Fibroblast of villous mesenchyme (primary cell): ENCODE results near the gene COL26A1. TPM values are rescaled to one million over a fixed set of nuclear protein-coding genes. Genes with fewer than 3 reads are reported as not detected.

ENCODE experiments used
- DNase-seq: peaks from one replicate; pipeline ENCODE4 v3.0.0-alpha.2; 2010; ENCODE audit warnings: low read depth
- H3K4me3 ChIP-seq: 2 replicates; pipeline ENCODE4 v1.5.1; 2011; ENCODE audit warnings: low read depth, mild to moderate bottlenecking, low read length
- total RNA-seq: library from RNA; depleted of rRNA; stranded (reverse); fragments of >200 nt; gene quantifications from 2 replicates; pipeline ENCODE4 v1.2.3, GENCODE V29; 2012
- TF ChIP-seq, protein P1 (sequence below): IDR thresholded peaks from 2 replicates; pipeline ENCODE4 v1.5.1; 2012; ENCODE audit warnings: low read depth, mild to moderate bottlenecking, low read length; ENCODE audit not compliant: insufficient read depth

COL26A1 gene
- total RNA-seq, 1 donor: not detected

DNA sequence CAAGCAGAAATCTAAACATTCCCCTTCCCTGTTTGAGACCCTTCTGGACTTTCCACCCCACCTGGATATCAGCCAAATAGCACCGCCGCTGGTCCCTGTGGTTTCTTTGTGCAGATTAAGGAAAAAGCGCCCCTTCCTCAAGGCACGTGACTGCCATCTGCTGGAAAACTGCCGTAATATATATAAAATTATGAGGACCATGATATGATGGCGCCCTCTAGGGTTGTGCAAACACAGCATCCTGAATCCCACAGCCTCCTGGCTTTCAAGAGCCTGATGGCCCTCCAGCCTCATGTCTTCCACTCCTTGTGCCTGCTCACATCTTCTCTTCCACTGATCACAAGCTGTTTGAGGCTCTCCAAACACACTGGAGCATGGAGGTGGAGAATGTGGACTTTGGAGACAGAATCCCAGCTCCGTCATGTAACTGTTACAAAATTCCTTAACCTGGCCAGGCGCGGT is 145.1 kb downstream of the COL26A1 start:
- TF ChIP-seq, protein P1, sequence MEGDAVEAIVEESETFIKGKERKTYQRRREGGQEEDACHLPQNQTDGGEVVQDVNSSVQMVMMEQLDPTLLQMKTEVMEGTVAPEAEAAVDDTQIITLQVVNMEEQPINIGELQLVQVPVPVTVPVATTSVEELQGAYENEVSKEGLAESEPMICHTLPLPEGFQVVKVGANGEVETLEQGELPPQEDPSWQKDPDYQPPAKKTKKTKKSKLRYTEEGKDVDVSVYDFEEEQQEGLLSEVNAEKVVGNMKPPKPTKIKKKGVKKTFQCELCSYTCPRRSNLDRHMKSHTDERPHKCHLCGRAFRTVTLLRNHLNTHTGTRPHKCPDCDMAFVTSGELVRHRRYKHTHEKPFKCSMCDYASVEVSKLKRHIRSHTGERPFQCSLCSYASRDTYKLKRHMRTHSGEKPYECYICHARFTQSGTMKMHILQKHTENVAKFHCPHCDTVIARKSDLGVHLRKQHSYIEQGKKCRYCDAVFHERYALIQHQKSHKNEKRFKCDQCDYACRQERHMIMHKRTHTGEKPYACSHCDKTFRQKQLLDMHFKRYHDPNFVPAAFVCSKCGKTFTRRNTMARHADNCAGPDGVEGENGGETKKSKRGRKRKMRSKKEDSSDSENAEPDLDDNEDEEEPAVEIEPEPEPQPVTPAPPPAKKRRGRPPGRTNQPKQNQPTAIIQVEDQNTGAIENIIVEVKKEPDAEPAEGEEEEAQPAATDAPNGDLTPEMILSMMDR: peak; percentile 46
- DNase-seq: peak; percentile 24
- H3K4me3 ChIP-seq: no peak overlapping the region

DNA sequence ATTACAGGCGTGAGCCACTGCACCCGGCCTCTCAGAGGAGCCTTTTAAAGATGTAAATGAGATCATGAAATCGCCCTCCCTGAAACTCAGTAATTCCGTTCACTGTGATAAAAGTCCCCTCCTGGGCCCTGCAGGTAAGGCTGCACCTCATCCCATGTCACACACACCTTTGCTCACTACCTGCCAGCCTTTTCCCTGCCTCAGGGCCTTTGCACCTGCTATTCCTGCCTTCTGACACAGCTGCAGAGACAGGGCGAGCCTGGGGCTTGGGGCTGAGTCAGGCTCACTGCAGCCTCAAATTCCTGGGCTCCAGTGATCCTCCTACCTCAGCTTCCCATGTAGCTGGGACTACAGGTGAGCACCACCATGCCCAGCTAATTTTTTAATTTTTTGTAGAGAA is 147.6 kb downstream of the COL26A1 start:
- no peak overlapping the region for H3K4me3 ChIP-seq
- TF ChIP-seq, protein P1: no peak
- DNase-seq: no peak

DNA sequence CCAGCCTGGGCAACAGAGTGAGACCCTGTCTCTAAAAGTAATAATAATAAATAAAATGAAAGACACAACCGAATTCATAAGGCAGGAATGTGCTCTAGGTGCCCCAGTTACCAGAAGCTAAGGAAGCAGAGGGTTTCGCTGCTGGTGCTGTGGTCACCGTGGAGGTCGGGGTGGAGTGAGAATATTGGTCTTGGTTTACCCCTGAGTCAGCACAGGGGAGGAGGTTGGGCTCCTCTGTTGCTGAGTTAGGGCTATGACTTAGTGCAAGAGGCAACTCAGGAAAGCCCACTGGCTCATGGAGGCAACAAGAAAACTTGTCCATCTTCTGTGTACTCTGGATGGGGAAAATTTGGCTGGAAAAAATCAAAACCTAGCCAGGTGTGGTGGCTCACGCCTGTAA is 149.3 kb downstream of the COL26A1 start:
- no peak for DNase-seq
- no peak overlapping the region for H3K4me3 ChIP-seq
- TF ChIP-seq, protein P1: no peak

DNA sequence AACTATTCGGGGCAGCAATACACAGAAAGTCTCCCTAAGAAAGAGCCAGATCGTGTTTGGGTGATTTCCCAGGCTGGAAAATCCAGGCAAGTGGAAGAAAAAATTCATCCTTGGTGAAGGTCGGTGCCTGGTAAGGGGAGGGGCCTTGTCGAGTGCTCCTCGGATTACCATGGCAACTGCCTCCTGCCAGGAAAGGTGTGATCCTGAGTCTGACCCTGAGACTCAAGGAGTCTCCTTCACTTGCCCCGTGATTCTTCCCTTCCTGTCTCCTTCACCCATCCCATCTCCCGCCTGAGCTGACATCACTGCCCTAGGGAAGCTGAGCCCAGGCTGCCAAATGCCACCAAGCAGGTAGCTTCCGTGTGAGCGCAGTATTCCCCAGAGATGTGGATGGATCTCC is 154.2 kb downstream of the COL26A1 start:
- DNase-seq: no peak
- TF ChIP-seq, protein P1: no peak
- H3K4me3 ChIP-seq: no peak overlapping the region

DNA sequence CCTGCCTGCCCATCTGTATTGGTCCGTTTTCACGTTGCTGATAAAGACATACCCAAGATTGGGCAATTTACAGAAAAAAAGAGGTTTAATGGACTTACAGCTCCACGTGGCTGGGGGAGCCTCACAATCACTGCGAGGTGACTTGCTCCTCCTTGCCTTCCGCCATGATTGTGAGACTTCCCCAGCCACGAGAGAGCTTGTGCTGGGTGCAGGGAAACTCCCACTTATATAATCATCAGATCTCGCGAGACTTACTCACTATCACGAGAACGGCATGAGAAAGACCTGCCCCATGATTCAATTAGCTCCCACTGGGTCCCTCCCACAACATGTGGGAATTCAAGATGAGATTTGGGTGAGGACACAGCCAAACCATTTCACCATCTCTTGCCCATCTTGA is 154.6 kb downstream of the COL26A1 start:
- DNase-seq: no peak
- H3K4me3 ChIP-seq: no peak overlapping the region
- TF ChIP-seq, protein P1: no peak

DNA sequence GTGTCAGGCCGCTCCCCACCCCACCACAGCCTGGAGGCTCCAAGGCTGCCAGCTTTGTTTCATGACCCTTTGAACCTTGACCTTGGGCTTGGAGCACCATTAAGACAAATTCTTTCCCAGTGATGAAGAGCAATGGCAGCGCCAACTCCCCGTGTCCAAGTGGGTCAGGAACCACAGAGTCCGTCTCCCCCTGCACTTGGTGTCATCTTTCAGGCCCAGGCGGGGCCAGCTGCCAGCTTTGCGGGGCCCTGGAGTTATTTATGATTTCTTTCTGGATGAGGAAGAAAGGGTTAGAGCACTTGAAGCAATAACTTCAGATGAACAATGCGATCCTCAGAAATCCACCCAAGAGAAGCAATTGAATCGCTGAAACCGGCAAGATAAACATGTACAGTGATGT is 155.7 kb downstream of the COL26A1 start:
- H3K4me3 ChIP-seq: no peak overlapping the region
- TF ChIP-seq, protein P1: no peak
- no peak for DNase-seq

DNA sequence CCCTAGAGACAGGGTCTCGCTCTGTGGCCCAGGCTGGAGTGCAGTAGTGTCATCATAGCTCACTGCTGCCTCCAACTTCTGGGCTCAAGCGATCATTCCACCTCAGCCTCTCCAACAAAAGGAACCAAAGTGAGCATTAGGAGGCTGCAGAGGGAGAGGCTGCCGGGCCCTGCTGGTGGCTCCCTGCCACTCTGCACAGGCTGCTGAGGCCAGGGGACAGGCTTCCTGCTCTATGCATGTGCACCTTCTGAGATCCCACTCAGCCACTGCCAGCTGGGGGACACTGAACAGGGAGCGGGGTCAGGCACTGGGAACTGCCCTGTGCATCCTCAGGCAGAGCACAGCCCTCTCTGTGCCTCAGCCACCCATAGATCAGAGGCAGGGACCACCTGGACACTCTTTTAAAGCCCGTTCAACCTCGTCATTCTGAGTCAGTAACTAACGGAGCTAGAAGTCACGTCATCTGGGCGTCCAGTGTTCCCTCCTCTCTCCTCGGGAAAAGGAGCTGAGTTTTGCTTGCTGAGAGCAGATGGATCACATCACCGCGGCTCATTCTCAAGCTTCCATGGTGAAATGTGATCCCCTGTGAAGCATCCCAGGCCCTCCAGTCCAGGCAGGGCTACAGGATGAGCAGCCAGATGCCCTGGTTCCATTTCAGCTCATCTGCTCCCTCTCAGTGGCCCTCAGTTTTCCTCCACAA is 156.8 kb downstream of the COL26A1 start:
- no peak overlapping the region for H3K4me3 ChIP-seq
- peak; percentile 50 for DNase-seq
- TF ChIP-seq, protein P1: no peak
